GM12878 (cell line): ENCODE data around the gene ARPC1B. TPM values are rescaled to one million over a fixed set of nuclear protein-coding genes. Genes with fewer than 3 reads are reported as not detected.

Source experiments
- ATAC-seq: fragments of 200-7000 bp; cut with Tn5 transposase; 3 replicates; pipeline ENCODE4 v1.9.1; 2020; ENCODE audit warnings: mild to moderate bottlenecking, moderate library complexity
- BruUV-seq: library from RNA; stranded (reverse); fragments of 400-500 nt; replicated peaks from 2 replicates; lab custom pipeline; 2021; lab: Mats Ljungman, UMichigan
- CTCF ChIA-PET: fragments of 300-600 bp; sonication (Branson Sonifier 250); formaldehyde crosslinking; extraction: SDS; loops from one replicate; lab custom pipeline; 2021; ENCODE audit warnings: inconsistent platforms; lab: Yijun Ruan, JAX
- POLR2A ChIA-PET: fragments of 350-600 bp; formaldehyde crosslinking; extraction: SDS; loops from one replicate; lab custom pipeline; 2021; ENCODE audit warnings: inconsistent platforms; lab: Charles Lee
- RAD21 ChIA-PET: fragments of 300-600 bp; sonication (Branson Sonifier 250); formaldehyde crosslinking; loops from one replicate; lab custom pipeline; 2023; ENCODE audit warnings: antibody characterized with exemption; ENCODE audit not compliant: unreplicated experiment; lab: Charles Lee
- SMC1A ChIA-PET: fragments of 300-600 bp; sonication (Branson Sonifier 250); formaldehyde crosslinking; loops from one replicate; lab custom pipeline; 2023; ENCODE audit not compliant: unreplicated experiment, uncharacterized antibody; lab: Charles Lee
- DNase-seq: peaks from one replicate; pipeline ENCODE4 v3.0.0-alpha.2; 2011; ENCODE audit warnings: low read depth, low spot score
- FAIRE-seq: peaks from 3 replicates; lab custom pipeline; 2011; peaks lifted over from hg19 to GRCh38; lab: Jason Lieb, UNC
- H2AFZ ChIP-seq: 2 replicates; pipeline ENCODE4 v1.6.0; 2011; ENCODE audit warnings: low read depth, low read length, control low read depth; ENCODE audit not compliant: control insufficient read depth
- H3K27ac ChIP-seq: 2 replicates; pipeline ENCODE4 v1.5.1; 2011; ENCODE audit warnings: control low read depth; ENCODE audit not compliant: control insufficient read depth, insufficient read depth
- H3K27me3 ChIP-seq, 2 experiments: replicated peaks in 1 of 2; 2 replicates each; pipeline versions ENCODE4 v1.6.0 to v1.6.1; 2011; ENCODE audit warnings: low read length in 1 of 2; ENCODE audit not compliant: control insufficient read depth in 2 of 2, insufficient read depth in 2 of 2
- H3K36me3 ChIP-seq, 2 experiments: 2 replicates each; pipeline ENCODE4 v1.5.1; 2011; ENCODE audit warnings: low read length in 1 of 2; ENCODE audit not compliant: control insufficient read depth in 2 of 2, insufficient read depth in 2 of 2
- H3K4me1 ChIP-seq: 2 replicates; pipeline ENCODE4 v1.6.1; 2011; ENCODE audit warnings: mild to moderate bottlenecking, low read length, moderate library complexity, mixed read lengths; ENCODE audit not compliant: control insufficient read depth, insufficient read depth
- H3K4me2 ChIP-seq: 2 replicates; pipeline ENCODE4 v1.6.0; 2011; ENCODE audit warnings: control low read depth; ENCODE audit not compliant: control insufficient read depth, insufficient read depth
- H3K4me3 ChIP-seq: fragments of 200-600 bp; sonication (generic); 2 replicates; pipeline ENCODE4 v1.5.1; 2016
- H3K79me2 ChIP-seq: 2 replicates; pipeline ENCODE4 v1.6.0; 2011; ENCODE audit warnings: low read length; ENCODE audit not compliant: control insufficient read depth, insufficient read depth
- H3K9ac ChIP-seq: 2 replicates; pipeline ENCODE4 v1.8.0; 2011; ENCODE audit warnings: low read length, control low read depth, mixed read lengths; ENCODE audit not compliant: control insufficient read depth, insufficient read depth
- H3K9me3 ChIP-seq: replicated peaks from 3 replicates; pipeline ENCODE4 v1.5.1; 2011; ENCODE audit warnings: mild to moderate bottlenecking, low read length; ENCODE audit not compliant: control insufficient read depth, insufficient read depth
- H4K20me1 ChIP-seq: 2 replicates; pipeline ENCODE4 v1.6.0; 2011; ENCODE audit not compliant: control insufficient read depth, insufficient read depth
- CBX5 ChIP-seq: sonication (generic); IDR thresholded peaks from 2 replicates; pipeline ENCODE4 v1.6.1; 2016; ENCODE audit warnings: low read depth, moderate library complexity, mild to moderate bottlenecking, inconsistent platforms
- POLR2A ChIP-seq: IDR thresholded peaks from 2 replicates; pipeline ENCODE4 v1.6.1; 2011; ENCODE audit warnings: low read depth, mild to moderate bottlenecking, low read length
- ZBED1 ChIP-seq: IDR thresholded peaks from 2 replicates; pipeline ENCODE4 v1.6.1; 2016; ENCODE audit warnings: borderline replicate concordance
- WGBS: methylation state at CpG from one replicate; pipeline ENCODE4 v1.1.6; 2016; ENCODE audit warnings: low lambda C conversion rate; ENCODE audit not compliant: insufficient replicate concordance, insufficient coverage; ENCODE audit errors: missing lambda C conversion rate; 5-methylcytosine and 5-hydroxymethylcytosine counted together
- in situ Hi-C: fragments of 300-500 bp; cut with MboI; formaldehyde crosslinking; loops from 9 replicates; pipeline ENCODE4 v1.14.3; 2018; ENCODE audit warnings: mixed read lengths
- intact Hi-C: fragments of 100-400 bp; cut with micrococcal nuclease; formaldehyde crosslinking; loops from one replicate; pipeline ENCODE4 v1.14.2; 2022; ENCODE audit not compliant: unreplicated experiment
- polyA plus RNA-seq, 11 experiments: library from polyadenylated mRNA; depleted of rRNA in 4 of 11; unstranded in 6 of 11; stranded (reverse) in 5 of 11; fragments of >200 nt; fragmentation: Nextera tagmentation in 4 of 11; fragmentation: Illumina TruSeq in 1 of 11; extraction: Ambion mirVana in 4 of 11; extraction: Trizol in 1 of 11; gene quantifications; 1 replicate in 1 of 11; 2 replicates in 10 of 11; pipeline versions ENCODE4 v1.2.1 to v1.2.3, GENCODE V29; 2011 to 2016; ENCODE audit warnings: inconsistent platforms in 2 of 11, missing spikeins in 2 of 11, low read depth in 1 of 11
- total RNA-seq, 4 experiments: library from RNA; depleted of rRNA in 3 of 4; stranded (reverse); fragments of >200 nt in 3 of 4; fragmentation: Illumina TruSeq in 1 of 4; extraction: Trizol in 1 of 4; gene quantifications; 2 replicates each; pipeline versions ENCODE4 v1.2.1 to v1.2.3, GENCODE V29; 2013 to 2021

Gene ARPC1B
- total and polyA plus RNA-seq, 10 of the 15 experiments (the other 5 are each of a cell fraction or from before 2014, with no cell fraction given), result 14.1 to 762 (median 387) TPM

GRCh38 chr7:99390941-99391602, 16.5 kb downstream of the ARPC1B start:
- Histone ChIP-seq H4K20me1 (no peaks in the 10 kb centered on the region), H3K9ac (no peak overlapping the region)
- POLR2A ChIA-PET, result interaction anchor here (0.5 to 0.7 kb wide), 2 partner anchors 12 to 40 kb away, joined by 3 to 5 read pairs; no protein-coding TSS in a partner anchor
- TF ChIP-seq POLR2A (peak; percentile 67), CBX5 (no peak)
- TF ChIP-seq, all 136 proteins: peak for 1
- in situ Hi-C loops, result no loop called here
- DNase-seq, result no peak
- Histone ChIP-seq H3K4me1 (peaks cover 4% of the 10 kb centered on the region; the same call in 1 of the 2 replicates), H3K27ac (no peak overlapping the region), H3K4me2 (no peak overlapping the region; the same call in 1 of the 2 replicates), H3K36me3 (peaks cover 42 to 60% of the 10 kb centered on the region in 2 experiments), H3K79me2 (no peaks in the 10 kb centered on the region; the same call in 1 of the 2 replicates), H3K4me3 (no peak overlapping the region), H3K27me3 (no peaks in the 10 kb centered on the region), H3K9me3 (no peaks in the 10 kb centered on the region), H2AFZ (no peak overlapping the region)
- ChIA-PET SMC1A (interaction anchor here (0.6 kb wide), 1 partner anchor 315 kb away, joined by 3 read pairs; no protein-coding TSS in a partner anchor), RAD21 (no interaction called here), CTCF (no interaction called here)
- 95% methylated on average over 23 of the region's 23 CpGs for WGBS
- no TSS peak for BruUV-seq
- no peak for ATAC-seq
- FAIRE-seq, result no peak
- intact Hi-C loops, result no loop called here

DNA sequence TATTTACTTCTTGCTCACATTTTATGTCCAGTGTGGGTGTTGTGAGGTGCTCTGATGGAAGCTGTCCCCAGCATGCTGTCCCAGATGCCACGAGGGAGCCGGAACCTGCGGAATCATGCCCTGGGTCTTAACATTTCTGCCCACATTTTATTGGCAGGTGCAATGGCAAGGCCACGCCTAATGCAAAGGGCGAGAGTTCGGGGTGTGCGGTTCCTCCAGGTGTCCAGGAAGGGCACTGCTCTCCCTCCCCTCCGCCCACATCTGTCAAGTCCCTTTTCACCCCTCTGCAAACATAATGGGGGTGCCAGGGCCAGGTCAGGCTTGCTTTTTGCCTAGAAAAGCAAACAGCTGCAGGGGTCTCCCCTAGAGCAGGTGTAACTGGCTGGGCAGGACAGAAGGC, 17.5 kb downstream of the ARPC1B start:
- ChIA-PET SMC1A (no interaction called here), CTCF (no interaction called here), RAD21 (no interaction called here), POLR2A (interaction anchor here (0.5 kb wide), 1 partner anchor 11 kb away, joined by 3 read pairs; no protein-coding TSS in a partner anchor)
- Histone ChIP-seq H3K9ac (no peak overlapping the region), H3K4me1 (peaks cover 4% of the 10 kb centered on the region; the same call in 1 of the 2 replicates), H3K4me2 (no peak overlapping the region), H3K9me3 (no peaks in the 10 kb centered on the region), H3K4me3 (no peak overlapping the region), H4K20me1 (no peaks in the 10 kb centered on the region), H3K27ac (no peak overlapping the region), H2AFZ (no peak overlapping the region), H3K36me3 (peaks cover 42 to 56% of the 10 kb centered on the region in 2 experiments), H3K79me2 (no peaks in the 10 kb centered on the region; the same call in 1 of the 2 replicates), H3K27me3 (no peaks in the 10 kb centered on the region)
- BruUV-seq, result TSS peak; percentile 40
- in situ Hi-C loops, result no loop called here
- no peak for FAIRE-seq
- WGBS, result 46% methylated on average over 8 of the region's 8 CpGs
- TF ChIP-seq POLR2A, result 0 out of 2 replicates have a peak, but pooled peaks have one; percentile 28
- no peak for TF ChIP-seq ZBED1
- no peak for DNase-seq
- intact Hi-C loops, result no loop called here
- ATAC-seq, result no peak
